Stimulated activated CD4-positive, alpha-beta T cell treated with anti-CD3 and anti-CD28 coated beads, Interleukin-12 subunit alpha, Interleukin-12 subunit beta, amount 100 ng/mL, for 4 hours (primary cell): ENCODE data around the gene SSR4.

Experiments used
- DNase-seq: peaks from one replicate; pipeline ENCODE4 v3.0.0-alpha.2; 2020

SSR4 gene

GRCh38 chrX:153832728-153833127 lies 38.3 kb downstream of the SSR4 start:
- no peak for DNase-seq

- DNase-seq = no peak
Measured at GRCh38 chrX:153836921-153837320, 42.5 kb downstream of the SSR4 start.

DNA sequence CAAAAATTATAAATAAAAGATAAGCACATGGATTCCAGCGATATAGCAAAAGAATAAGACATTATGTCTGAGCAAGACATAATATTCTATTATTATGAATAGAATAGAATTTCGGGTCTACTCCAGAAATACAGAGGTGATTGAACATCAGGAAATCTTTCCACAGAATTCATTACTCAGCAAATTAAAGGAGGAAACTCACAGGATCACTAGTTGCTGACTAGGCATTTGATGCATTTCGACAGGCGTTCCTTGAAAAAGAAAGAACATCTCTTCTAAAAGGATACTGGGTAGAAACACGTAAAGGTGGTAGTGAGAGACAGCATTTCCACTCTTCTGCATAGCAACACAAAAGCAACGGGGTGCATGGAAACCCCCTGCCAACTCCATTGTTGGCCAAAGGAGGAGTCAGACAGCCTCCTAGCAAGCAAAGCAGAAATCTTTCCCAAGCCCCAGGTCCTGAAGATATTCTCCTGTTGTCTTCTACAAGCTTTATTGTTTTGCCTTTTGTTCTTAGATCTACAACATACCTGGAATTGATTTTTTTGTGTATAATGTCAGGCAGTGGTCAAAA lies 50.1 kb downstream of the SSR4 start:
- DNase-seq = no peak

GRCh38 chrX:153845195-153845594 lies 50.7 kb downstream of the SSR4 start:
- no peak for DNase-seq

DNA sequence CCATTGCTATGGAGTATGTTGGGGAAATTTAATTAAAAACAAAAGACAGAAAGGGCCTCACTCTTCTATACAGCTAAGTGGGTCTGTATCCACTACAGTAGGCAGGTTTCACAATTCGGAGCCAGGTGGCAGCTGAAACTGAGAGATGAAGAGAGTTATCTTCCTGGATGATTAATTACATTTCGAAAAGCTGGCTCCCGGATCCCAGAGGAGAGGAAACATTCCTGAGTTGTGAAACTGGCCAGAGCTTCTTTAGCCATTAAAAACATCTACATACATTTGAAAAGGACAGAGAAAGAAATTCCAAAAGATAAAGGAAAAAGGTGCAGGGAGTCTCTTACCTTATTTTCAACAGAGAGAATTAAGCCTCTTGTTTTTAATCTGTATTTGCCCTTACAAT lies 51.4 kb downstream of the SSR4 start:
- DNase-seq = no peak
